ENCODE results near the gene RNASE12.
A peak's percentile ranks its signal among the peaks of the same experiment; 100 is the strongest.
"Not testable (repeated sequence)": the region's sequence is repeated elsewhere in the genome, so short reads cannot be mapped to it uniquely, and the experiment has no call there.

The RNASE12 gene, protein sequence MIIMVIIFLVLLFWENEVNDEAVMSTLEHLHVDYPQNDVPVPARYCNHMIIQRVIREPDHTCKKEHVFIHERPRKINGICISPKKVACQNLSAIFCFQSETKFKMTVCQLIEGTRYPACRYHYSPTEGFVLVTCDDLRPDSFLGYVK

DNA sequence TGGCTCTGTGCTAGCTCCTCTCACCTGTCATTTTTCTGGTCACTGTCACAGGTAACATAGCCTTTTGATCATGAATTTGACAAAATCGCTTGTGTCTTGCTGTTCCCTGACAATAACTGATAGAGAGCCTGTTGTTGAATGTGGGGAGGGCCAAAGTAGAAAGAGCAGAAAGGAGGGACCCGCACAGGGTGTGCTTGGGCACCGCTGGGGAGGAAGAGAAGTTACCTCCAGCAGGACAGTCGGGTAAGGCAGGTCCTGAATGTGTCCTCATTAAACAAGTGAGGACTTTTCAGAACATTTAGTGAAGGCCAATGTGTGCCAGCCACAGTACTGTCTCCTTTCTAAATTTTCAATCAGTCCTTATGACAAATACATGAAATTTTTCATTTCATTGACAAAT, at the start of gene RNASE12:
RNASE12 (minus strand) TSS at position 142 of the 400 bp plus-strand sequence. CDS start 653 bp downstream, outside the sequence.
- DNase-seq: no peak

DNA sequence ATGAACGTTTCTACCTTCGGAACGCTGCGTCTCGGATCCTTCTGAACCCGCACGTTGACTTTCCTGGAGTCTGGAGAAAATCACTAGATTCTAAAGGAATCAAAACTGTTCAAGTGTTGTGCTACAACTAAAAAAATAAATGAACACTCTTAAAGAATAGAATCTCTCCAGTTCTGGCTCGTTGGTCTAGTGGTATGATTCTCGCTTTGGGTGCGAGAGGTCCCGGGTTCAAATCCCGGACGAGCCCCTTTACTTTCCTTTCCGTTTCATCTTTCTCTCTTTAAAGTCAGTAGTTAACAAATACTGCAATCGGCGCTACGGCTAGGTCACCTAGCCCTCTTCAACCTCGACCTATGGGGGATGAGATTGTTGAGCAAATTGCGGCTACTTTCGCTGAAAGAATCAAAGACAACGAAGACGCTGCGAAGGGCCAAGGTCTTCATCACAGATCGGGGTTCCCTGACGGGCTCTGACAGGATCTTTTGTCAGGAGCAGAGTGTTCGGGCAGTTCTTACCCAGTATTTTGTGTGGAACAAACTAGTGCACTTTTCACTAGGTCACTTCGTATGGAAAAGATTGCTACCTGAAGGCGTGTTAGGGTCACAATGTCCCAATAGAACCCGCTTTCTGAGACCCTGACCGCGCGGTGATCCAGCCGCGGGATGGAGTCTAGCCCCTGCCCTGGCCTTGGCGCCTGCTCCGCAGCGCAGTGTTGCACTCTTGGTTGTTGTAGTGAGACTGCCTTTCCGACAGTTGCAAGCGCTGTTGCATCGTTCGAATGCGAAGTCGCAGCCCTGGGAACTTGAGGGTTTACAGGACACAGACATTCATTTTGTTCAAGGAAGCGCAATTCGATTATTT, 41.9 kb upstream of the RNASE12 start:
- DNase-seq: peak; percentile 84

DNA sequence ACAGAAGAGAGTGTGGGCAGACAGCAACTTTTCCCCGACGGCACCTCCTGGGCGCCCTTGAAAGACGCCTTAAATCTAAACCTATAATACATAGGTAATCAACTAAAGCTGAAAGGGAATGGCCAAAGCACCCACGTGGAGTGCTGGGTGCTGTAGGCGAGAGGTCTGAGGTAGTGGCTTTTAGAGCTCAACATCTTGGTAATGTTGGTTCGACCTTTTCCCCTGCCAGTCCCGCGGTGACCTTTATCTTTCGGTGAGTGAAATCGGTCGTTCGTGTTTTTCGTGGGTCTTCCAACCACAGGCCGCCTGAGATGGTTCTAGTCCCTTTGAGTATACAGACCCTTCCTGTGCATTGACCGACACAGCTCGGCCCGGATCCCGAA, 41.3 kb upstream of the RNASE12 start:
- DNase-seq: no peak

DNA sequence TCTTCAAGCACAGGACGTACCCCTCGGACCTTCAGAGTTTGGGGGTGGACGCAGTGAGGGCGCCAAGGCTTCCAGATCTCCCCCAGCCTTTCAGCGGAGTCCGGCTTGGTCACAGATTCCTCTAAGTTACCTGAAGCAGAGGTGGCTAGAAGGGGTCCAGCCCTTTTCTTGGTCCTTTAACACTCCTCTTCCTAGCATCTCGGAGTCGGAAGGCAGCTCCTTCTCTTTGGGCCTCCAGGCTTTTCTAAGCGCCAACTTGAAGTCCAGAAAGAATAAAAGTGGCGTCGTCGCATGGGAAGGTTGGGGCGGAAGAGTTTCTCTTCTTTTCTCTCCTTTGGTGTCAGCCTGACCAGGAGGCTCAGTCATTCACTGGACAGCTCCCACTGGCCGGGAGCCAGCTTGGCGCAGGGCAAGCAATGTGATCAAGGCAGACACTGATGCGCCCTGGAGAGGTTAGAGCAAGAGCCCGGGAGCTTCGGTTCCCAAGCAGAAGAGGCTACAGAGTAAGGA, 40.8 kb upstream of the RNASE12 start:
- DNase-seq: no peak

DNA sequence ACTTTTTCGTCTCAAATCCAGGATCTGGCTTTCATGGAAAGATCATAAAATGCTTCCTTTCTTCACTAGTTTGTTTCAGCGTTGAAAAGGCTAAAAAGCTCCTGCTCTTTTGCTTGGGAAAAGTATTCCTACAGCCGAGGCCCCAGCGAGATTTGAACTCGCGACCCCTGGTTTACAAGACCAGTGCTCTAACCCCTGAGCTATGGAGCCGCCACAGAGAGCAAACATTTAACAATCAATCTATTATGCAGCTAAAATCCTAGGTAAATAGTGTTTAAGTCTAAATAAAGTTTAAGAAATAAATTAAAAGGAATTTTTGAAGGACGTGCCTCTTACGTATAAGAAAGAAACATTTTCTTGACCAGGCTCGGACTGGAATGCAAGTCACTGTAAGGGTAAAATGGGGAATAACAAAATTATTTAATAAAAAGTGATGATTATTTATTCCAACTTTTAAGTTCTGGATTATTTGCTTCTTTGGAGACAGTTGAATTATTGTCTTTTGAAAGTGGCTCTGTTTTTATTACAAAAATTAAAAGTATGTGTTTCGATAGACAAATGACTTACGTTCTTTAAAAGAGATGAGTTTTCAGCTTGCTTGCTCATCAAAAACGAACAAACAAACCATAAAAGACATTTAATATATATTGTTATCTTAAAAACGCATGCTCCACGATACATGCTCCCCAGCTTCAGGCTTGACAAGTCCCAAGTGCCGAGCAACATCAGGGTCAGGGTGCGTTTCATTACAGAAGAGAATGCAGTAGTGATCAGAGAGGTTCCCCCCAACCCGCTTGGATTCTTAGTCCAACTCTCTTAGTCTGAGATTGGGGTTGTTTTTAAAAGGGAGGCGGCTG, 40.1 kb upstream of the RNASE12 start:
- DNase-seq: peak; percentile 76

DNA sequence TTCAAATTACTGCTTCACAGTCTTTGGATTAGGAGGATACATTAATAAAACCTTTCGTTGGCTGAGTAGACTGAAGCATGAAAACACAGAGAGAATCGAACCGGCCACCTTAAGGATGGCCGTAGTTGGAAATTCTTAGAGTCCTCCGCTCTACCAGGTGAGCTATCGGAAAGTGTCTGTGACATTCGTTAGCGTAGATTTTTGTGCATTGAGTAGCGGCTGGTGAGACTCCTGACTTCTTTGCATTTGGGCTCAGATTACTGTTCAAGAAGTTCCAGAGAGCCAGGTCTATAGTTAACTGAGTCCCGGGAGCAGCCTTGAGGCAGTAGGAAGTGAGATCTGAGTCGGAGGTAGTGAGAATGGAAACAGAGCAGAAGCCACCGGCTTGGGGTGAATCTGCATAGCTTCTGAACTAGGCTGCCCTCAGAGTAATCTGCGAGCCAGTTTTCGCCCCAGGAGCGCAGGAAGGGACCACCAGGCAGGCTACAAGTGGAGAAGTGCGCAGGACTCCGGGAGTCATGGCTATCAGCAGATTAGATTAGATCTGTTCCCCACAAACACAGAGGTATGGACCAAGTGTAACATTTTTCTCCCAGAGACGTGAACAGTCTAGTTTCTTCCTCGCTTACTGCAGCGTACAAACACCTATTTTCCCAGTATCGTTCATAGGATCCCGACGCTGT, 39.3 kb upstream of the RNASE12 start:
- DNase-seq: peak; percentile 63

DNA sequence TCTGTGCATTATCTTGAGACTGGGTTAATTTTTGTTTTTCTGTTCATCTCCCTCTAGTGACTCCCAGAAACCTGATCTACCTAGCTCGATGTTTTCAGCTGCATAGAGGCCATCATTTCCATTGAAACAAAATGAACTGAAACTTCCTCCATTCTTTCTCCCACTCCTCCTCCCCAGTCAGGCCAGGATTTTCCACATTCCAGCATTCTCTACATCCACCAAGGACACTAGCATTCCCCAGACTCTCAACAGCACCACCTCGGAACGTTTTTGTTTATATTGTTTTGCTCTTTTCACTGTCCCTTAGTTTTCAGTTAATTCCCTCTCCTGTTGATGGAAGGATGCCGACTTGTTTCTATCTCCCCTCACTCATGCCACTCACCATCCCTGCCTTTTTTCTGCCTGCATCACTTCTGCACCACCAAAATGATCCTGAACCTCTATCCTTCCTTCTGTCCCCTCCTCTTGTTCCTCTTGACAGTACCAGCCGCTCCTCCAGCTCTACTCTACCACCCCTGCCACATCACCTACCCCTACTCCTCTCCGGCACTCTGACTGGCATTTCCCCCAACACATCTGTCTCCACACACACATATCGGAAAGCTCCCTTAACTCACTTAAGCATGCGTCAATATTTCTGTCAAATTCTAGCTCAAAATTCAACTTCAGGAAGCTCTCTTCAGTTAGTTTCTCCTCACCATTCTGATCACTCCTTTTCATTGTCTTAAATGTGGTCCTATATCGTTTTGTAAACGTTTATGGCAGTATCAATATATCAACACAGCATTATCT, 37.1 kb upstream of the RNASE12 start:
- no peak for DNase-seq

DNA sequence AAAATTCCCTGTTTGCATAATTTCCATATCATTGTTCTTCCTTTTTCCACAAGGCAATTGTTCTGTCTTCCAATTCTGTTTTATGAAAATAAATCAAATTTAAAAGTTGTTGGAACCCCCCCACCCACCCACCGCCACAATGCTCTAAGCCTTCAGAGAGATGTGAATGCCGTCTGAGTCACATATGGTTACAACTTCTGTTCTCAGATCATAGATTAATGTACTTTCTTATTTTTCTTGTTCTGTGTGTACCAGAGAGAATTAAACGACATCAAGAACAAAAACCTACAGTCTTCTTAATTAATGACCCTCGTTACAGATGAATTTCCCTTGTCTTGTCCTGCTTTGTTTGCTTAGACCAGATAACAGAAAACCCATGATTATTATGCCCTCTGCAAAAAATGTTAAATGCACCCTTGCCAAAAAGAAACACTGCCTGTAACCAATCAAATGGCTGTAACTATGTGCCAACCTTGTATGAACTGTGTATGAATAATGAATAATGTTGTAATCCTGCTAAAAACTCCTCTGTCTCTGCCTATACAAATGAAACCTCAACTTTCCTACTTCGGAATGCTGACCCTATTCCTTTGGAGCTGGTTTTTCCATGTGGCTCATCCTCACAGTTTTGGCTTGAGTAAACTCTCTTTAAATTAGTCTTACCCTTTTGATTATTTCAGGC, 36.3 kb upstream of the RNASE12 start:
- DNase-seq: no peak

DNA sequence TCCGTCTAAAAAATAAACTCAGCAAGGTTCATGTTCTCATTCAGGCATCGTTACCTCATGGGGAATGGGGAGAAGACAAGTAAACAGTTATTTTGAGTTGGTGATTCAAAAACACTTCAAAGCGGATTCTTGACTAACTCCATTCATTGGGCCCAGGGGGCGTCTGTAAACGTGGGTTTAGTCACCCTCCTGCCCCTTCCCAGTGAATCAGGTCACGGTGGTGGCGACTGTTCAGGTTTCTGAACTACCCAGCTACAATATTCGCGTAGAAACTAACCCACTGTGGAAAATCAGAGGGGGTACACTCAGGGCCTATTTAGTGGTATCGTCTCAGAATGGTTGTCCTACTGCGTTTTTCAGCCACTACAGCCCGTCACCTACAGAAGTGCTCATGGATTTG, 35.1 kb upstream of the RNASE12 start:
- no peak for DNase-seq

DNA sequence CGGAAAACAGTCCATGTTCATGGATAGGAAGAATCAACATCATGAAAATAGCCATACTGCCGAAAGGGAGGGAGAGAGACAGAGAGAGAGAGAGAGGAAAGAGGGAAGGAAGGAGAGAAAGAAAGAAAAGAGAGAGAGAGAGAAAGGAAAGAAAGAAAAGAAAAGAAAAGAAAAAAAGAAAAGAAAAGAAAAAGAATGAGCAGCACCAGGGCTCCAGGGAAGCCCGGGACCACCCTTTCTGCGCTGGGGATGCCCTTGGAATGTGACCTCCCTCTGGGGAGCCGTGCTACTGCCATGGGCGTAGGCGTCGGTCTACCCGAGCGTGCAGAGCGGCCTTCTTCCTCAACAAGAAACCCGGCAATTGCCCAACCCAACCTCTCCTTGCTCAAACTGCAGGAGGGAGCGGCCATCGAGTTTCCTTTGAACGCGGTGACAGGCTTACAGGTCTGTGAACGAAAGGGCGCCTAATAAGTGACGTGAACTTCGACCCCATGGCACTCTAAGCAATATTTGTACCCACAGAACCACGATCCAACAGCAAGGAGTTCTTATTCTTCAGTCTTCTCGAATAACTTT, 33.4 kb upstream of the RNASE12 start:
- DNase-seq: peak; percentile 62

DNA sequence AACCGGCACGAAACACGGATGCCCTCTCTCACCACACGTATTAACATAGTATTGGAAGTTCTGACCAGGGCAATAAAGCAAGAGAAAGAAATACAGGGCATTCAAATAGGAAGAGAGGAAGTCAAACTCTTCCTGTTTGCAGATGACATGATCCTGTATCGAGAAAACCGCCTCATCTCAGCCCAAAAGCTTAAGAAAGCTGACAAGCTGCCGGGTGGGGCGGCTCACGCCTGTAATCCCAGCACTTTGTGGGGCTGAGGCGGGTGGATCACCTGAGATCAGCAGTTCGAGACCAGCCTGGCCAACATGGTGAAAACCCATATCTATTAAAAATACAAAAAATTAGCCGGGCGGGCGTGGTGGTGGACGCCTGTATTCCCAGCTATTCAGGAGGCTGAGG, 32.6 kb upstream of the RNASE12 start:
- no peak for DNase-seq

DNA sequence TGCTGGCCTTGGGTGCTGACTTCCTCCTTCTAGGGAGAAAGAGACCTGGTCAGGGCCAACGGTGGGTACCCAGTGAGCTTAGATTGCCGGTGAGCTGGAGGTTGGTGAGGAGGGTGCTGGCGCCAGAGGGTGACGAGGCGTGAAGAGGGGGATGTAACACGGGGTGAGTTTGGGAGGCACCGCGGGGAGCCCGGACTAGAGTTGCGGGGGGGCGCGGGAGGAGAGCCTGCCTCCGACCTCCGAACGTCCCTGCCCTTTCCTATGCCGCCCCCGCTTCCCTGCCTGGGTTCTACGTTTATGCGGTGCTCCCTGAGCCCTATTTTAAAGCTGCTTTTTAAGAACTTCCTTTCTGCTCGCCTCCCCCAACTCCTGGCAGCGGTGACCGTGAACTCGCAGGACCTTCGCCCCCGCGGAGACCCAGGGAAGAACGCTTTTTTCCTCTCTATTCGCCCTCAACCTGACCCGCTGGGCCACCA, 31.7 kb upstream of the RNASE12 start:
- DNase-seq: no peak

DNA sequence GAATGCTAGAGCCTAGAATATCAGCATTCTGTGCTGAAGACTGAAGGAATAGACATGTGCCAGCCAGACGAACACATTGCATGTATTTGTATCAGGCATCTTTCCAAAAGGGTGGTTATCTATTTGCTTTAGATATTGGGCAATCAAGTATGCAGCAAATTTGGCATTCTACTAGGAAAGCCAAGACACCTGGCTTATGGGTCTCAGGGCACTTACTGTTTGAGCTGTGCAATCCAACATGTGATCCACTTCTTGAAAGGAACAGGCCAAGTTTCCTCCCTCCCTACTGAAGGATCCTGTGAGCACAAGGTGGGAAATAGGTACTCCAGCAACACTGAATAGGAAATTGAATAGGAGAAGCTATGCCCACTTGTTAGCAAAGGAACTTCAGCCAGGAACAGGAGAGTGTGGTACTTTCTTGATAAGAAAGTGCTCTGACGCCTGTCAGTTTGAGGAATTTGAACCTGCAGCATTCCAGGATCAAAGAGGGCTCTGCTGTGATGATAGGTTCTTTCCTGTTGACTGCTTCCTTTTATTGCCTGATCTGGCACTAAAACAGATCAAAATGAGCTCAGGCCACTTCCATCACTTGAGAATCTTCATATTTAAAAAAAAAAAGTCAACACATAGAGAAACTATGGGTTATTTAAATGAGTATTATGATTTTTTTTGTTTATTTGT, 29.8 kb upstream of the RNASE12 start:
- no peak for DNase-seq

DNA sequence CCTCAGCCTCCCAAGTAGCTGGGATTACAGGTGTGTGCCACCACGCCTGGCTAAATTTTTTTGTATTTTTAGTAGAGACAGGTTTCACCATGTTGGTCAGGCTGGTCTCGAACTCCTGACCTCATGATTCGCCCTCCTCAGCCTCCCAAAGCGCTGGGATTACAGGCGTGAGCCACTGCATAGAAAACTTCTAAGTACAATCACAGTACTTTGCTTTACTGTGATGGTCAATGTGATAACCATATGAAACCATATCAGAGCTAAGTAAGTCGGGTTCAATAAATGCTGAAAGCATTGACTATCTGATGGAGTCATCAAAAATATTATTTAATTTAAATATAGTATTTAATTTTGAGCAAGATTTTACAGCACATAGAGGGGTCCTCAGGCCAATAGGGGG, 28.5 kb upstream of the RNASE12 start:
- DNase-seq: not testable (repeated sequence)

DNA sequence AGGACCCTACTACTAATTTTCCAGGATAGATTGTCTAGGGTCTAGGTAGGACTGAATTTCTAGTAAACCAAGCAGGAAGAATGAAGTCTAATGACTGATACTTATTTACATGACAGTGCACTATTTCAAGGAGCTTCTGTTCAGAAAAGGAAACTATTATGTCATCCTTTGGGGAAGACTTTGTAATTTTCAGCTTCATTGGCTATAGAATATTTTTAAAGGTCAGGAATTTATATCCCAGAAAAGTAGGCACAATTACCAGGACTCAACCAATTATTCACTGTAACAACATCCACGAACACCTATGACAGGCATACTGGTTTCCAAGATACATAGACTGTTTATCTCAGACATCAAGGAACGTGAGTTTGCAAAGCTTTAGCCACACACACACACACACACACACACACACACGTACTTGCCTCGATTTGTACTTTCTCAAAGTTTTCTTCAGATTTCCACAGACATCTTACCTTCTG, 27.1 kb upstream of the RNASE12 start:
- no peak for DNase-seq

DNA sequence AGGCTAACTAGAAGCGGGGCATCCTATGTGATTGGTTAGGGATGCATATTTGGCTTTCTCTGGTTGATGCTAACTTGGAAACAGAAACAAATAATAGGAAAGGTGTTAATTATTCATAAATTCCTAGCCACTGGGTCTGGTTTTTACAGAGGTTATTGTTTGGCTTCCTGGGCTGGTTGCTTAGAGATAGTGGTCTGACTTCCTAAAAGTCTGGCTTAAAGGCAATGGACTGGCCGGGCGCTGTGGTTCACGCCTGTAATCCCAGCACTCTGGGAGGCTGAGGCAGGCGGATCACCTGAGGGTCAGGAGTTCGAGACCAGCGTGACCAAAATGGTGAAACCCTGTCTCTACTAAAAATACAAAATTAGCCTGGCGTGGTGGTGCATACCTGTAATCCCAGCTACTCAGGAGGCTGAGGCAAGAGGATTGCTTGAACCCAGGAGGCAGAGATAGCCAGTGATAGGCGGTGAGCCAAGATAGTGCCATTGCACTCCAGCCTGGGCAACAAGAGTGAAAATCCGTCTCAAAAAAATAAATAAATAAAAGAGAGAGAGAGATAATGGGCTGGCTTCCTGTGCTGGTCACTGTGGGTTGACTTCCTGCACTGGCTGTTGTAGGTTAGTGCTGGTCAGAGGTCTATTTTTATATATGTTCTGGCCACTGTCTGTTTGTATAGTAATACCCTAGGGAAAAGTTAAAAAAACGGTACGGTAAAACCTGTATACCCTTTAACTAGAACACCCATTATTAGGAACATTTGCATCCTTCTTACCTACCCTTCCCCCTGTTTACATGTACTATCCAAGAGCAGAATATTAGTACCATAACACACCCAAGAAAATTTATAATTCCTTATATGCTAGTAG, 26.2 kb upstream of the RNASE12 start:
- DNase-seq: no peak

DNA sequence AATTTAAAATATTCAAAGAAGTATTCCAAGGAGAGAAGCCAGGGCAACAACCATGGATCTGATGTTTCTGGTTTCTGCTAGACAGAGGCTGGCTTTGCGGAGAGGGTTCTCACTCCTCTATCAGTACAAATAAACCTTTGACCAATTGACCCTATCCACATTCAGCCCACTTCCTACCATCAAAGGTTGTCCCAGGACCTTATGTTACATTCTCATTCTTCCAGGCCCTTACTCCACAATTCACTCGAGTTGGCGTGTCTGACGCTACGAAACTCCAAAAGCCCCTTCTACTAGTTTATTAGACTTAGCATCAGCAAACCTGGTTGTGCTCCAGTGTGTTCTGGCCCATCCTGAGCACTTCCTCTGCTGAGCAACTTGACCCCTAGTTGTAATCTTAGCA, 24.8 kb upstream of the RNASE12 start:
- no peak for DNase-seq

DNA sequence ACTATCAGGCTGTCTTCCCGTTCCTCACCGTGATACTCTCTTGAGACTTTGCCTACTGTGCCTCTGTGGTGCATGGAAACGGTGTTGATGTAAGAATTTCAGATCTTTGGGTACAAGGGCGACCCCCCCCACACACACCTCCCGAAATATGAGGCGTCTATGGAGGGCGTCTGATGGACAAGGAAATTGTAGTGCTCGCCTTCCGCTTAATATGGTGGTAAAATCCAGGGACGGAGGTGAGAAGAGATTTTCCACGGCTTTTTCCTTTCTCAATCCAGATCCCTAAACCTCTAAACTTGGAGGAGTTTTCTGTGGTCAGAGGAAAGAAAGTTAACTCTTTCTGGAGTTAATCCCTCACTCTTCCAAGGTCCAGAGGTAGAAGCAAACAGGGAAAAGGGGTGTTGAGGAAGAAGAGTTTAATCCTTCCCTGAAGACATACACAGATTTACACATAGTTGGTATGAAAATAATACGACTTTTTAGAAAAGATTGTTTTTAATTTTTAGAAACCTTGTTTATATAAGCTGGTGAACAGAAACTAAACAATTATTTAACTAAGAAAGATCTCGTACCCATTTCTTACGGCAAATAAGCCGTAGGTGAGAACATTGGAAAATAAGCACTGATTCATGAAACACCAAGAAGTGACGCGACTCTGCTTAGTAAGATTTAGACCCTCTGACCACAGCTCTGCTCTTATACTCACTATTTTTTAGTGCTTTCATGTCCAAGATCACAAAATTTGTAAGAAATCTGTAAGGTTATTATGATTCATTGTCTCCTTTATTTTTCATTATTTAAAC, 23.1 kb upstream of the RNASE12 start:
- DNase-seq: no peak
